Measurements from ENCODE around the gene NEK7.

Gene NEK7

GRCh38 chr1:198232940-198233675, 76.3 kb downstream of the NEK7 start:
- CTCF ChIA-PET, result interaction anchor here (0.8 kb wide), 1 partner anchor 47 kb away, joined by 4 read pairs; no protein-coding TSS in a partner anchor
- TF ChIP-seq CTCF (IDR thresholded peaks at IDR 0.05; ENCODE audit: control extremely low read depth, extremely low read depth, low read depth, missing control alignments), result no peak
- POLR2A ChIA-PET, result interaction anchor here (0.6 kb wide), 1 partner anchor 32 kb away, joined by 3 read pairs; no protein-coding TSS in a partner anchor
- no peak for DNase-seq (ENCODE audit: extremely low spot score)

- ChIA-PET CTCF (interaction anchor here (1.3 kb wide), 1 partner anchor 15 kb away, joined by 3 read pairs; no protein-coding TSS in a partner anchor), POLR2A (no interaction called here)
- no peak for DNase-seq (ENCODE audit: extremely low spot score)
- no peak for TF ChIP-seq CTCF (IDR thresholded peaks at IDR 0.05; ENCODE audit: control extremely low read depth, extremely low read depth, low read depth, missing control alignments)
Observed at GRCh38 chr1:198234520-198235251, 77.9 kb downstream of the NEK7 start.

GRCh38 chr1:198238121-198238520, 81.3 kb downstream of the NEK7 start:
- POLR2A ChIA-PET, result no interaction called here
- CTCF ChIA-PET, result interaction anchor here (1.5 kb wide), 1 partner anchor 13 kb away, joined by 3 read pairs; no protein-coding TSS in a partner anchor
- no peak for TF ChIP-seq CTCF (IDR thresholded peaks at IDR 0.05; ENCODE audit: control extremely low read depth, extremely low read depth, low read depth, missing control alignments)
- DNase-seq (ENCODE audit: extremely low spot score), result no peak

- TF ChIP-seq CTCF (IDR thresholded peaks at IDR 0.05; ENCODE audit: control extremely low read depth, extremely low read depth, low read depth, missing control alignments), result no peak
- ChIA-PET POLR2A (interaction anchor here (0.6 kb wide), 1 partner anchor 448 kb away, joined by 8 read pairs; no protein-coding TSS in a partner anchor), CTCF (interaction anchor here (1.0 to 1.6 kb wide), 3 partner anchors 11 to 45 kb away, joined by 3 read pairs; no protein-coding TSS in a partner anchor)
- no peak for DNase-seq (ENCODE audit: extremely low spot score)
Observed at GRCh38 chr1:198241553-198241952, 84.8 kb downstream of the NEK7 start.

GRCh38 chr1:198244772-198245171, 88.0 kb downstream of the NEK7 start:
- CTCF ChIA-PET, result interaction anchor here (0.8 kb wide), 1 partner anchor 26 kb away, joined by 3 read pairs; no protein-coding TSS in a partner anchor

More at GRCh38 chr1:198244772-198245171, 88.0 kb downstream of the NEK7 start:
- no peak for TF ChIP-seq CTCF (IDR thresholded peaks at IDR 0.05; ENCODE audit: control extremely low read depth, extremely low read depth, low read depth, missing control alignments)
- POLR2A ChIA-PET, result no interaction called here
- DNase-seq (ENCODE audit: extremely low spot score), result no peak

All from GM10248 (cell line).